ENCODE data around the gene ITPR3. TPM values are rescaled to one million over a fixed set of nuclear protein-coding genes. Genes with fewer than 3 reads are reported as not detected.
A peak's percentile ranks its signal among the peaks of the same experiment; 100 is the strongest.

Gene ITPR3
- total and polyA plus RNA-seq, 2 of the 13 experiments (the other 11 are each of a cell fraction or from before 2014, with no cell fraction given), result 3.8 to 21.4 TPM

DNA sequence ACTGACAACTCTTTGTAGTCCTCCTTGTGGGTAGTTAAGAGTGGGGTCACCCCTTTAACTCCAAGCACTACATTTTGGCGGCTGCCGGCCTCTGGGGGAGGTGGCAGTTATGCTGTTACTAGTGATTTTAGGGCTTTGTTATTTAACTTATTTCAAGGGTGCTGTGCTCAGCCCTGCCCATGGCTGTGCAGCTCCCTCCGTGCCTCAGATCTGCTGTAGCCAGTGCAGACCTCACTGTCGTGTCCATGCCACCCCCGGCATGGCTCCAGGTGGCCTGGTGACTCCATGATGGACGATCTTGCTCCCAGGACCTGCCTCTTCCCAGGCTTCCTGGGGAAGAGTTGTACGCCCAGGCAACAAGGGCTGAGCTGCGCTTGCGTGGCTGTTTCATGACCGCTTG lies 75.0 kb downstream of the ITPR3 start:
- Histone ChIP-seq H3K27me3 (ENCODE audit: control insufficient read depth in 1 of 2, insufficient read depth in 2 of 2, low read length in 2 of 2) (no peaks in the 10 kb centered on the region), H3K4me2 (ENCODE audit: low read depth, low read length) (no peak overlapping the region), H3K27ac (ENCODE audit: extremely low read length, insufficient read depth, low read length) (no peak overlapping the region), H4K20me1 (ENCODE audit: insufficient read depth, low read length) (no peaks in the 10 kb centered on the region; the same call in 1 of the 2 replicates), H3K9ac (ENCODE audit: insufficient read depth, low read depth, low read length) (no peak overlapping the region), H2AFZ (ENCODE audit: low read length) (no peak overlapping the region), H3K4me3 (replicated peaks in 1 of 3; ENCODE audit: insufficient read depth in 1 of 3, low read depth in 2 of 3, low read length in 3 of 3) (no peak overlapping the region), H3K9me3 (ENCODE audit: low read length) (no peaks in the 10 kb centered on the region), H3K36me3 (replicated peaks in 1 of 2; ENCODE audit: control insufficient read depth in 1 of 2, insufficient read depth in 2 of 2, low read length in 2 of 2) (peaks cover 36 to 83% of the 10 kb centered on the region in 2 experiments), H3K4me1 (ENCODE audit: insufficient read depth, low read length) (no peaks in the 10 kb centered on the region), H3K79me2 (ENCODE audit: insufficient read depth, low read length) (no peaks in the 10 kb centered on the region)
- ChIA-PET POLR2A (no interaction called here), CTCF (ENCODE audit: low intra/inter-chr PET ratio, low total read pairs) (no interaction called here)
- FAIRE-seq (no peak), DNase-seq (ENCODE audit: low spot score) (no peak), ATAC-seq (no peak)
- intact Hi-C loops (cut with micrococcal nuclease; ENCODE audit: unreplicated experiment) (no loop called here), in situ Hi-C loops (cut with HindIII; ENCODE audit: extremely low pct_ligation_motif_present, low pct_unique_long_range_greater_than_20kb) (no loop called here)
- BruUV-seq (replicated peaks), result TSS peak; percentile 44
- TF ChIP-seq RARA (CRISPR knock-in tag; IDR thresholded peaks at IDR 0.05), result no peak
- TF ChIP-seq, protein P1, sequence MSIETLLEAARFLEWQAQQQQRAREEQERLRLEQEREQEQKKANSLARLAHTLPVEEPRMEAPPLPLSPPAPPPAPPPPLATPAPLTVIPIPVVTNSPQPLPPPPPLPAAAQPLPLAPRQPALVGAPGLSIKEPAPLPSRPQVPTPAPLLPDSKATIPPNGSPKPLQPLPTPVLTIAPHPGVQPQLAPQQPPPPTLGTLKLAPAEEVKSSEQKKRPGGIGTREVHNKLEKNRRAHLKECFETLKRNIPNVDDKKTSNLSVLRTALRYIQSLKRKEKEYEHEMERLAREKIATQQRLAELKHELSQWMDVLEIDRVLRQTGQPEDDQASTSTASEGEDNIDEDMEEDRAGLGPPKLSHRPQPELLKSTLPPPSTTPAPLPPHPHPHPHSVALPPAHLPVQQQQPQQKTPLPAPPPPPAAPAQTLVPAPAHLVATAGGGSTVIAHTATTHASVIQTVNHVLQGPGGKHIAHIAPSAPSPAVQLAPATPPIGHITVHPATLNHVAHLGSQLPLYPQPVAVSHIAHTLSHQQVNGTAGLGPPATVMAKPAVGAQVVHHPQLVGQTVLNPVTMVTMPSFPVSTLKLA (IDR thresholded peaks at IDR 0.05), result no peak
- TF ChIP-seq HNF4A (CRISPR knock-in tag; IDR thresholded peaks at IDR 0.05), result no peak
- TF ChIP-seq, protein P2, sequence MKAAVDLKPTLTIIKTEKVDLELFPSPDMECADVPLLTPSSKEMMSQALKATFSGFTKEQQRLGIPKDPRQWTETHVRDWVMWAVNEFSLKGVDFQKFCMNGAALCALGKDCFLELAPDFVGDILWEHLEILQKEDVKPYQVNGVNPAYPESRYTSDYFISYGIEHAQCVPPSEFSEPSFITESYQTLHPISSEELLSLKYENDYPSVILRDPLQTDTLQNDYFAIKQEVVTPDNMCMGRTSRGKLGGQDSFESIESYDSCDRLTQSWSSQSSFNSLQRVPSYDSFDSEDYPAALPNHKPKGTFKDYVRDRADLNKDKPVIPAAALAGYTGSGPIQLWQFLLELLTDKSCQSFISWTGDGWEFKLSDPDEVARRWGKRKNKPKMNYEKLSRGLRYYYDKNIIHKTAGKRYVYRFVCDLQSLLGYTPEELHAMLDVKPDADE (CRISPR knock-in tag; IDR thresholded peaks at IDR 0.05), result no peak
- TF ChIP-seq RELA (CRISPR knock-in tag; IDR thresholded peaks at IDR 0.05), result no peak
- 92% methylated on average over 10 of the region's 10 CpGs for WGBS (ENCODE audit: low lambda C conversion rate)

All from HepG2 (cell line).